Stomach smooth muscle (tissue), 2 donors: ENCODE measurements around the gene CASP7.
A peak's percentile ranks its signal among the peaks of the same experiment; 100 is the strongest.

Experiments used
- H3K27ac ChIP-seq: one replicate; pipeline ENCODE4 v1.7.0; 2013; ENCODE audit warnings: mild to moderate bottlenecking, low read length, inconsistent platforms
- H3K27me3 ChIP-seq, 2 donors: one replicate each; pipeline ENCODE4 v1.7.0; 2013; ENCODE audit warnings: low read length in 2 of 2; ENCODE audit not compliant: insufficient read depth in 2 of 2, control insufficient read depth in 1 of 2
- H3K36me3 ChIP-seq, 2 donors: one replicate each; pipeline ENCODE4 v1.7.0; 2013; ENCODE audit warnings: low read length in 2 of 2; ENCODE audit not compliant: control insufficient read depth in 2 of 2, insufficient read depth in 2 of 2
- H3K4me1 ChIP-seq: one replicate; pipeline ENCODE4 v1.7.0; 2013; ENCODE audit warnings: low read length; ENCODE audit not compliant: control insufficient read depth, insufficient read depth
- H3K4me3 ChIP-seq, 2 donors: one replicate each; pipeline ENCODE4 v1.7.0; 2013; ENCODE audit warnings: low read length in 2 of 2
- H3K9ac ChIP-seq, 2 donors: one replicate each; pipeline ENCODE4 v1.7.0; 2013; ENCODE audit warnings: low read length in 2 of 2, mild to moderate bottlenecking in 1 of 2
- H3K9me3 ChIP-seq, 2 donors: one replicate each; pipeline ENCODE4 v1.7.0; 2013; ENCODE audit warnings: low read length in 2 of 2; ENCODE audit not compliant: control insufficient read depth in 2 of 2
- donor health status: healthy.
- donor health status: Pancreatic carcinoma.

The CASP7 gene

GRCh38 chr10:113691381-113691780 is 11.7 kb downstream of the CASP7 start:
- Histone ChIP-seq H3K27ac (no peak overlapping the region), H3K4me3 (no peak overlapping the region), H3K9ac (no peak overlapping the region), H3K36me3 (peaks cover 4 to 14% of the 10 kb centered on the region in 2 donors), H3K9me3 (peaks cover 9 to 10% of the 10 kb centered on the region in 2 donors), H3K27me3 (no peaks in the 10 kb centered on the region), H3K4me1 (no peaks in the 10 kb centered on the region)

GRCh38 chr10:113692271-113692670 is 12.6 kb downstream of the CASP7 start:
- Histone ChIP-seq H3K9me3 (peaks cover 6 to 10% of the 10 kb centered on the region in 2 donors), H3K27me3 (no peaks in the 10 kb centered on the region), H3K4me1 (no peaks in the 10 kb centered on the region), H3K36me3 (peaks cover 6 to 16% of the 10 kb centered on the region in 2 donors), H3K27ac (no peak overlapping the region), H3K4me3 (no peak overlapping the region), H3K9ac (no peak overlapping the region)

- Histone ChIP-seq H3K9ac (no peak overlapping the region), H3K4me3 (no peak overlapping the region), H3K27ac (no peak overlapping the region), H3K27me3 (no peaks in the 10 kb centered on the region), H3K9me3 (peaks cover 4 to 10% of the 10 kb centered on the region in 2 donors), H3K36me3 (peaks cover 16 to 25% of the 10 kb centered on the region in 2 donors), H3K4me1 (no peaks in the 10 kb centered on the region)
These were observed 13.6 kb downstream of the CASP7 start for GRCh38 chr10:113693348-113693747.

GRCh38 chr10:113695691-113696090 is 16.0 kb downstream of the CASP7 start:
- H3K27ac ChIP-seq: no peak overlapping the region
- peaks cover 4 to 10% of the 10 kb centered on the region in 2 donors for H3K9me3 ChIP-seq
- no peak overlapping the region for H3K9ac ChIP-seq
- peaks cover 17 to 33% of the 10 kb centered on the region in 2 donors for H3K36me3 ChIP-seq
- H3K27me3 ChIP-seq: no peaks in the 10 kb centered on the region
- no peaks in the 10 kb centered on the region for H3K4me1 ChIP-seq
- no peak overlapping the region for H3K4me3 ChIP-seq

- Histone ChIP-seq H3K27ac (no peak overlapping the region), H3K36me3 (peaks cover 16 to 24% of the 10 kb centered on the region in 2 donors), H3K4me1 (no peaks in the 10 kb centered on the region), H3K27me3 (no peaks in the 10 kb centered on the region), H3K9ac (no peak overlapping the region), H3K9me3 (peaks cover 0 to 9% of the 10 kb centered on the region in 2 donors), H3K4me3 (no peak overlapping the region)
These were observed 17.9 kb downstream of the CASP7 start for GRCh38 chr10:113697595-113697994.

- Histone ChIP-seq H3K4me3 (no peak overlapping the region), H3K9me3 (no peaks in the 10 kb centered on the region), H3K4me1 (peaks cover 10% of the 10 kb centered on the region), H3K27me3 (no peaks in the 10 kb centered on the region), H3K27ac (no peak overlapping the region), H3K36me3 (peaks cover 3 to 11% of the 10 kb centered on the region in 2 donors), H3K9ac (no peak overlapping the region)
These were observed 25.1 kb downstream of the CASP7 start for GRCh38 chr10:113704637-113705343.

GRCh38 chr10:113705344-113705652 is 25.6 kb downstream of the CASP7 start:
- peaks cover 3 to 10% of the 10 kb centered on the region in 2 donors for H3K36me3 ChIP-seq
- H3K27ac ChIP-seq: no peak overlapping the region
- H3K27me3 ChIP-seq: no peaks in the 10 kb centered on the region
- H3K4me1 ChIP-seq: peaks cover 14% of the 10 kb centered on the region
- H3K4me3 ChIP-seq: no peak overlapping the region
- H3K9me3 ChIP-seq: no peaks in the 10 kb centered on the region
- no peak overlapping the region for H3K9ac ChIP-seq

- Histone ChIP-seq H3K9ac (no peak overlapping the region), H3K27ac (no peak overlapping the region), H3K4me3 (no peak overlapping the region), H3K27me3 (no peaks in the 10 kb centered on the region), H3K36me3 (peaks cover 0 to 6% of the 10 kb centered on the region in 2 donors), H3K9me3 (no peaks in the 10 kb centered on the region), H3K4me1 (peaks cover 16% of the 10 kb centered on the region)
These were observed 26.9 kb downstream of the CASP7 start for GRCh38 chr10:113706623-113707022.

- Histone ChIP-seq H3K27ac (peak overlapping the region; percentile 55), H3K27me3 (no peaks in the 10 kb centered on the region), H3K9ac (no peak overlapping the region), H3K36me3 (peaks cover 0 to 3% of the 10 kb centered on the region in 2 donors), H3K9me3 (no peaks in the 10 kb centered on the region), H3K4me3 (no peak overlapping the region), H3K4me1 (peaks cover 19% of the 10 kb centered on the region)
These were observed 28.9 kb downstream of the CASP7 start for GRCh38 chr10:113708640-113709039.

GRCh38 chr10:113709221-113709838 is 29.6 kb downstream of the CASP7 start:
- Histone ChIP-seq H3K4me1 (peaks cover 19% of the 10 kb centered on the region), H3K27me3 (no peaks in the 10 kb centered on the region), H3K27ac (peak overlapping the region; percentile 55), H3K9ac (no peak overlapping the region), H3K36me3 (no peaks in the 10 kb centered on the region), H3K9me3 (no peaks in the 10 kb centered on the region), H3K4me3 (peak overlapping the region in 1 of 2 donors; percentile 40)

- no peak overlapping the region for H3K27ac ChIP-seq
- H3K4me1 ChIP-seq: peaks cover 19% of the 10 kb centered on the region
- no peaks in the 10 kb centered on the region for H3K36me3 ChIP-seq
- H3K27me3 ChIP-seq: no peaks in the 10 kb centered on the region
- H3K4me3 ChIP-seq: no peak overlapping the region
- H3K9ac ChIP-seq: no peak overlapping the region
- no peaks in the 10 kb centered on the region for H3K9me3 ChIP-seq
These were observed 31.4 kb downstream of the CASP7 start for GRCh38 chr10:113711142-113711541.
